Aorta (tissue), 5 donors: Measurements from ENCODE around the gene NDUFAF3. TPM values are rescaled to one million over a fixed set of nuclear protein-coding genes. Genes with fewer than 3 reads are reported as not detected.

Experiments used
- ATAC-seq: fragments of 200-7000 bp; cut with Tn5 transposase; one replicate; pipeline ENCODE4 v1.9.1; 2022; ENCODE audit warnings: moderate library complexity; ENCODE audit not compliant: low FRiP score
- DNase-seq, 2 donors: peaks; one replicate each; pipeline ENCODE4 v3.0.0-alpha.2; 2020
- H3K27ac ChIP-seq, 2 donors: one replicate each; pipeline ENCODE4 v1.5.1; 2013; ENCODE audit warnings: low read length in 2 of 2, mild to moderate bottlenecking in 2 of 2, moderate library complexity in 2 of 2, control low read depth in 1 of 2, inconsistent platforms in 1 of 2, low read depth in 1 of 2
- H3K27me3 ChIP-seq, 2 donors: one replicate each; pipeline ENCODE4 v1.6.1; 2013; ENCODE audit warnings: control low read depth in 1 of 2, low read length in 1 of 2, mild to moderate bottlenecking in 1 of 2, moderate library complexity in 1 of 2; ENCODE audit not compliant: insufficient read depth in 2 of 2, control insufficient read depth in 1 of 2
- H3K36me3 ChIP-seq, 2 donors: one replicate each; pipeline ENCODE4 v1.6.1; 2013; ENCODE audit warnings: control low read depth in 1 of 2, low read length in 1 of 2, mild to moderate bottlenecking in 1 of 2; ENCODE audit not compliant: insufficient read depth in 2 of 2, control insufficient read depth in 1 of 2
- H3K4me1 ChIP-seq, 2 donors: one replicate each; pipeline ENCODE4 v1.6.1; 2013; ENCODE audit warnings: low read length in 2 of 2, control low read depth in 1 of 2, mild to moderate bottlenecking in 1 of 2, moderate library complexity in 1 of 2; ENCODE audit not compliant: insufficient read depth in 2 of 2, control insufficient read depth in 1 of 2
- H3K4me3 ChIP-seq, 2 donors: one replicate each; pipeline ENCODE4 v1.5.1; 2013; ENCODE audit warnings: low read length in 2 of 2, control low read depth in 1 of 2, mild to moderate bottlenecking in 1 of 2
- H3K9me3 ChIP-seq: one replicate; pipeline ENCODE4 v1.6.1; 2013; ENCODE audit warnings: mild to moderate bottlenecking, low read length; ENCODE audit not compliant: control insufficient read depth
- WGBS, 2 donors: extraction: QIAGEN DNeasy Blood & Tissue Kit; methylation state at CpG; one replicate each; pipeline ENCODE4 v1.1.7; 2013; 5-methylcytosine and 5-hydroxymethylcytosine counted together
- intact Hi-C, 2 donors: fragments of 100-400 bp; cut with DNase I; formaldehyde crosslinking; loops; one replicate each; pipeline versions ENCODE4 v1.14.2 to v1.15.0; 2022
- polyA plus RNA-seq, 2 donors: library from polyadenylated mRNA; stranded (reverse); fragments of 200-250 nt; gene quantifications; one replicate each; pipeline ENCODE4 v1.2.3, GENCODE V29; 2013
- total RNA-seq, 2 donors: library from RNA; stranded (reverse); fragmentation: NEBNext Ultra II Directional; extraction: Animal tissue kit (Norgen Biotek cat#: 25700); gene quantifications; one replicate each; pipeline ENCODE4 v1.2.1, GENCODE V29; 2021
- donor health status: healthy with polysubstance abuse.
- donor health status: Bipolar disorder and iron deficiency.
- donor health status: DM: no; HTN: no; CAD: no.
- donor health status: DM: no; HTN: no; CAD: no.
- donor health status: DM: yes; HTN: yes; CAD: no.

Gene NDUFAF3
- total and polyA plus RNA-seq, 4 donors, result 55.8 to 75.1 (median 66.4) TPM

GRCh38 chr3:48985831-48986376 is 36.0 kb upstream of the NDUFAF3 start:
- intact Hi-C loops, result loop anchor here in 1 of 2 donors (5.0 kb wide), 1 partner anchor 36 kb away; the partner anchor contains the start of gene NDUFAF3
- DNase-seq, result peak; percentile 11 to 12
- WGBS, 2 donors, result 85 to 86% methylated on average over 7 of the region's 7 CpGs
- no peak overlapping the region for H3K27ac ChIP-seq
- no peaks in the 10 kb centered on the region for H3K27me3 ChIP-seq
- no peak overlapping the region for H3K4me3 ChIP-seq
- no peak for ATAC-seq
- no peaks in the 10 kb centered on the region for H3K9me3 ChIP-seq
- H3K36me3 ChIP-seq, result peaks cover 3 to 5% of the 10 kb centered on the region in 2 donors
- H3K4me1 ChIP-seq, result no peaks in the 10 kb centered on the region

- no peaks in the 10 kb centered on the region for H3K27me3 ChIP-seq
- DNase-seq, result peak in 1 of 2 donors; percentile 46
- peaks cover 0 to 3% of the 10 kb centered on the region in 2 donors for H3K4me1 ChIP-seq
- H3K36me3 ChIP-seq, result peaks cover 2 to 3% of the 10 kb centered on the region in 2 donors
- H3K27ac ChIP-seq, result peak overlapping the region; percentile 53 to 97
- WGBS, 2 donors, result 1% methylated on average over 21 of the region's 21 CpGs
- intact Hi-C loops, result loop anchor here (2.0 to 5.0 kb wide), 2 partner anchors 33 to 106 kb away; partner anchors contain the start of genes NDUFAF3 (in 1 of the 2) and QRICH1 (in 1 of the 2)
- no peaks in the 10 kb centered on the region for H3K9me3 ChIP-seq
- H3K4me3 ChIP-seq, result peak overlapping the region; percentile 55 to 71
- ATAC-seq, result peak; percentile 1
Measured at GRCh38 chr3:48989126-48989795, 32.7 kb upstream of the NDUFAF3 start.

GRCh38 chr3:48989796-48990635 is 31.9 kb upstream of the NDUFAF3 start, which contains the start of gene P4HTM:
Gene P4HTM, plus strand, starts transcription at chr3:48990241. Its CDS starts 16 bp downstream, at chr3:48990257.
- H3K27me3 ChIP-seq, result no peaks in the 10 kb centered on the region
- intact Hi-C loops, result loop anchor here (2.0 to 5.0 kb wide), 3 partner anchors 32 to 105 kb away; partner anchors contain the start of genes IMPDH2 (in 1 of the 2), NDUFAF3 (in 1 of the 2) and QRICH1 (in 1 of the 2)
- H3K36me3 ChIP-seq, result peaks cover 2 to 3% of the 10 kb centered on the region in 2 donors
- ATAC-seq (peak; percentile 93), DNase-seq (peak; percentile 92 to 97)
- no peaks in the 10 kb centered on the region for H3K9me3 ChIP-seq
- peak within 1 kb of the TSS; percentile 53 to 97 for H3K27ac ChIP-seq
- 0 to 1% methylated on average over 80 to 91 of the region's 91 CpGs for WGBS, 2 donors
- H3K4me3 ChIP-seq, result peak within 1 kb of the TSS; percentile 55 to 71
- peaks cover 0 to 3% of the 10 kb centered on the region in 2 donors for H3K4me1 ChIP-seq

- H3K4me3 ChIP-seq, result peak overlapping the region; percentile 22 to 71
- DNase-seq (no peak), ATAC-seq (peak; percentile 2)
- H3K9me3 ChIP-seq, result no peaks in the 10 kb centered on the region
- intact Hi-C loops, result loop anchor here in 1 of 2 donors (5.0 kb wide), 1 partner anchor 36 kb away; the partner anchor contains the start of gene IMPDH2
- peaks cover 0 to 2% of the 10 kb centered on the region in 2 donors for H3K36me3 ChIP-seq
- 2 to 4% methylated on average over 35 to 40 of the region's 40 CpGs for WGBS, 2 donors
- H3K4me1 ChIP-seq, result peaks cover 0 to 3% of the 10 kb centered on the region in 2 donors
- H3K27ac ChIP-seq, result peak overlapping the region in 1 of 2 donors; percentile 97
- H3K27me3 ChIP-seq, result no peaks in the 10 kb centered on the region
Measured at GRCh38 chr3:48990636-48991469, 31.1 kb upstream of the NDUFAF3 start.

GRCh38 chr3:48991851-48992545 is 29.9 kb upstream of the NDUFAF3 start:
- no peaks in the 10 kb centered on the region for H3K9me3 ChIP-seq
- DNase-seq (no peak), ATAC-seq (no peak)
- peak overlapping the region in 1 of 2 donors; percentile 60 for H3K27ac ChIP-seq
- no peaks in the 10 kb centered on the region for H3K27me3 ChIP-seq
- no peaks in the 10 kb centered on the region for H3K36me3 ChIP-seq
- H3K4me1 ChIP-seq, result peaks cover 0 to 3% of the 10 kb centered on the region in 2 donors
- no peak overlapping the region for H3K4me3 ChIP-seq
- intact Hi-C loops, result loop anchor here in 1 of 2 donors (5.0 kb wide), 1 partner anchor 35 kb away; the partner anchor contains the start of gene IMPDH2
- 69% methylated on average over 5 of the region's 5 CpGs for WGBS, 2 donors

GRCh38 chr3:48993834-48994233 is 28.1 kb upstream of the NDUFAF3 start:
- ATAC-seq (no peak), DNase-seq (no peak)
- Histone ChIP-seq H3K36me3 (no peaks in the 10 kb centered on the region), H3K27me3 (no peaks in the 10 kb centered on the region), H3K4me3 (no peak overlapping the region), H3K4me1 (peaks cover 0 to 3% of the 10 kb centered on the region in 2 donors), H3K27ac (no peak overlapping the region), H3K9me3 (no peaks in the 10 kb centered on the region)
- intact Hi-C loops, result loop anchor here in 1 of 2 donors (5.0 kb wide), 1 partner anchor 33 kb away; the partner anchor contains the start of gene IMPDH2

GRCh38 chr3:48996640-48997039 is 25.3 kb upstream of the NDUFAF3 start:
- ATAC-seq (no peak), DNase-seq (no peak)
- Histone ChIP-seq H3K9me3 (no peaks in the 10 kb centered on the region), H3K36me3 (no peaks in the 10 kb centered on the region), H3K4me3 (no peak overlapping the region), H3K27ac (no peak overlapping the region), H3K4me1 (peaks cover 0 to 1% of the 10 kb centered on the region in 2 donors), H3K27me3 (no peaks in the 10 kb centered on the region)
- whole genome bisulfite sequencing, 2 donors, result 93 to 94% methylated on average over 8 of the region's 8 CpGs
- intact Hi-C loops, result no loop called here
